Fibroblast of lung (primary cell): ENCODE measurements around the gene TPPP. TPM values are rescaled to one million over a fixed set of nuclear protein-coding genes. Genes with fewer than 3 reads are reported as not detected.

Experiments
- DNase-seq, 2 donors: peaks; one replicate each; pipeline versions ENCODE4 v3.0.0 to v3.0.0-alpha.2; 2010; ENCODE audit warnings: low read depth in 2 of 2
- H2AFZ ChIP-seq: 2 replicates; pipeline ENCODE4 v1.5.1; 2012; ENCODE audit warnings: low read length, control low read depth, inconsistent platforms
- H3K27ac ChIP-seq: 2 replicates; pipeline ENCODE4 v1.5.1; 2011; ENCODE audit warnings: low read length, control low read depth; ENCODE audit not compliant: insufficient read depth
- H3K27me3 ChIP-seq: 2 replicates; pipeline ENCODE4 v1.5.1; 2011; ENCODE audit warnings: mild to moderate bottlenecking, low read length; ENCODE audit not compliant: control insufficient read depth, insufficient read depth
- H3K36me3 ChIP-seq: 2 replicates; pipeline ENCODE4 v1.5.1; 2011; ENCODE audit warnings: low read length; ENCODE audit not compliant: control insufficient read depth, insufficient read depth
- H3K4me1 ChIP-seq: 2 replicates; pipeline ENCODE4 v1.5.1; 2011; ENCODE audit warnings: low read length; ENCODE audit not compliant: control insufficient read depth, insufficient read depth; ENCODE audit errors: extremely low read depth
- H3K4me2 ChIP-seq: 2 replicates; pipeline ENCODE4 v1.5.1; 2011; ENCODE audit warnings: low read length, control low read depth; ENCODE audit not compliant: insufficient read depth; ENCODE audit errors: extremely low read depth
- H3K4me3 ChIP-seq, 4 experiments: fragments of 200-600 bp in 1 of 4; sonication (generic) in 1 of 4; replicated peaks in 1 of 4; 2 replicates each; pipeline ENCODE4 v1.5.1; 2011 to 2016; ENCODE audit warnings: low read length in 4 of 4, low read depth in 3 of 4, mild to moderate bottlenecking in 3 of 4, control low read depth in 2 of 4, inconsistent platforms in 1 of 4, mixed read lengths in 1 of 4; ENCODE audit not compliant: insufficient read depth in 1 of 4; ENCODE audit errors: control extremely low read depth in 1 of 4
- H3K79me2 ChIP-seq: 2 replicates; pipeline ENCODE4 v1.5.1; 2012; ENCODE audit warnings: mild to moderate bottlenecking, low read length, inconsistent platforms; ENCODE audit not compliant: control insufficient read depth, insufficient read depth
- H3K9ac ChIP-seq: 2 replicates; pipeline ENCODE4 v1.5.1; 2011; ENCODE audit warnings: mild to moderate bottlenecking, low read length, control low read depth; ENCODE audit not compliant: insufficient read depth
- H3K9me3 ChIP-seq: 2 replicates; pipeline ENCODE4 v1.5.1; 2012; ENCODE audit warnings: low read depth, low read length; ENCODE audit not compliant: control insufficient read depth, insufficient read depth
- H4K20me1 ChIP-seq: 2 replicates; pipeline ENCODE4 v1.5.1; 2011; ENCODE audit warnings: low read length; ENCODE audit not compliant: control insufficient read depth, insufficient read depth; ENCODE audit errors: extremely low read depth
- EZH2 ChIP-seq: IDR thresholded peaks from 2 replicates; pipeline ENCODE4 v1.5.1; 2012; ENCODE audit warnings: low read length, control low read depth, mild to moderate bottlenecking; ENCODE audit errors: missing control alignments
- polyA plus RNA-seq, 2 donors: library from polyadenylated mRNA; depleted of rRNA in 1 of 2; stranded (reverse) in 1 of 2; unstranded in 1 of 2; fragments of >200 nt; gene quantifications; 2 replicates each; pipeline ENCODE4 v1.2.1, GENCODE V29; 2011 to 2012; ENCODE audit warnings: missing spikeins in 1 of 2
- total RNA-seq: library from RNA; depleted of rRNA; stranded (reverse); fragments of >200 nt; gene quantifications from 2 replicates; pipeline ENCODE4 v1.2.1, GENCODE V29; 2014
- TF ChIP-seq, protein P1 (sequence below), 2 donors: IDR thresholded peaks in 1 of 2; conservative IDR thresholded peaks in 1 of 2; 1 replicate in 1 of 2; 2 replicates in 1 of 2; pipeline ENCODE4 v1.5.1; 2011 to 2012; ENCODE audit warnings: low read length in 2 of 2, control low read depth in 1 of 2, inconsistent platforms in 1 of 2, low read depth in 1 of 2, mild to moderate bottlenecking in 1 of 2

TPPP gene
- total and polyA plus RNA-seq, 2 donors (not counting 1 experiment from before 2014, with no cell fraction given): 0.06 to 0.17 TPM

- Histone ChIP-seq H3K27me3 (peaks cover 5% of the 10 kb centered on the region), H4K20me1 (no peaks in the 10 kb centered on the region), H2AFZ (no peak overlapping the region), H3K9ac (no peak overlapping the region), H3K27ac (no peak overlapping the region), H3K4me2 (no peak overlapping the region), H3K4me3 (no peak overlapping the region), H3K79me2 (no peaks in the 10 kb centered on the region), H3K4me1 (peaks cover 4% of the 10 kb centered on the region), H3K36me3 (peaks cover 2% of the 10 kb centered on the region), H3K9me3 (no peaks in the 10 kb centered on the region)
- TF ChIP-seq, protein P1, sequence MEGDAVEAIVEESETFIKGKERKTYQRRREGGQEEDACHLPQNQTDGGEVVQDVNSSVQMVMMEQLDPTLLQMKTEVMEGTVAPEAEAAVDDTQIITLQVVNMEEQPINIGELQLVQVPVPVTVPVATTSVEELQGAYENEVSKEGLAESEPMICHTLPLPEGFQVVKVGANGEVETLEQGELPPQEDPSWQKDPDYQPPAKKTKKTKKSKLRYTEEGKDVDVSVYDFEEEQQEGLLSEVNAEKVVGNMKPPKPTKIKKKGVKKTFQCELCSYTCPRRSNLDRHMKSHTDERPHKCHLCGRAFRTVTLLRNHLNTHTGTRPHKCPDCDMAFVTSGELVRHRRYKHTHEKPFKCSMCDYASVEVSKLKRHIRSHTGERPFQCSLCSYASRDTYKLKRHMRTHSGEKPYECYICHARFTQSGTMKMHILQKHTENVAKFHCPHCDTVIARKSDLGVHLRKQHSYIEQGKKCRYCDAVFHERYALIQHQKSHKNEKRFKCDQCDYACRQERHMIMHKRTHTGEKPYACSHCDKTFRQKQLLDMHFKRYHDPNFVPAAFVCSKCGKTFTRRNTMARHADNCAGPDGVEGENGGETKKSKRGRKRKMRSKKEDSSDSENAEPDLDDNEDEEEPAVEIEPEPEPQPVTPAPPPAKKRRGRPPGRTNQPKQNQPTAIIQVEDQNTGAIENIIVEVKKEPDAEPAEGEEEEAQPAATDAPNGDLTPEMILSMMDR (conservative IDR thresholded peaks at IDR 0.05 in 1 of 2, IDR thresholded peaks at IDR 0.05 in 1 of 2; ENCODE audit: low read depth in 1 of 2, low read length in 2 of 2): no peak
- DNase-seq: no peak
Observed at GRCh38 chr5:668283-668995, 24.7 kb downstream of the TPPP start.

GRCh38 chr5:666816-667498 is 26.2 kb downstream of the TPPP start:
- H3K36me3 ChIP-seq: peaks cover 2% of the 10 kb centered on the region
- peaks cover 2% of the 10 kb centered on the region for H3K27me3 ChIP-seq
- no peaks in the 10 kb centered on the region for H3K79me2 ChIP-seq
- H3K9ac ChIP-seq: no peak overlapping the region
- no peak for DNase-seq
- H3K4me1 ChIP-seq: no peaks in the 10 kb centered on the region
- H3K9me3 ChIP-seq: no peaks in the 10 kb centered on the region
- no peak overlapping the region for H2AFZ ChIP-seq
- TF ChIP-seq, protein P1 (conservative IDR thresholded peaks at IDR 0.05 in 1 of 2, IDR thresholded peaks at IDR 0.05 in 1 of 2; ENCODE audit: low read depth in 1 of 2, low read length in 2 of 2): no peak
- TF ChIP-seq EZH2: no peak
- H3K4me2 ChIP-seq: no peak overlapping the region
- no peaks in the 10 kb centered on the region for H4K20me1 ChIP-seq
- no peak overlapping the region for H3K4me3 ChIP-seq
- no peak overlapping the region for H3K27ac ChIP-seq

DNA sequence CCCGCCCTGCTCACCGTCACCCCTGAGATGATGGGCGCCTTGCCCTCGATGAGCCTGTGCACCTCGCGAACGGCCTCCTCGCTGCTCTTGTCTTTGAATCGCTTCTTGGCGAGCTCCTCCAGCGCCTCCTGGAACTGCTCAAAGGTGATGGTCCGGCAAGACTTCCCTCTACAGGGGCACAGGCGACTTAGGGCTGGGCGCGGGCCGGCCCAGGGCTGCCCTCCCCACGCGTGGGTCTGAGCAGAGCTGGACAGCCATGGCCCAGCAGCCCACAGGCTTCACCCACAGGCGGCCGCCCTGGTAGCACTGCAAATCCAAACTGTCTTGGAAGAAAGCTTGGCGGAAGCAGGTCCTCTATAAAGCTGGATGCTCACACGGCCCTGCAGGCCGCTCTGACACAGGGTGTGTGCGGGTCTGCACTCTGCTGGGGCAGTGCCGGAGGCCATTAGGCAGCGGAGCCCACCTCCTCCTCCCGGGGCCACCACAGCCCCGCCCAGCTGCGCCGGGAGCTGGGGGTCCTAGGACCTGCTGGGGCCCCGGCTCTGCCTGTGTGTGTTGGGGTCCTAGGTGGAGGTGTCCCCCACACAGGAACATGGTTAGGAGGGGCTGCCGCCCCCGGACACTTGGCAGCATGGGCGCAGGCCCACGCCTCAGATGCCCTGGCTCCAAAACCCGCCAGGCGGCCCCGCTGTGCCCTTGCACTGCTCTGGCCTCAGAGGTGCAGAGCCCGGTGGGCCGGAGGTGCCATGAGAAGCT is 27.0 kb downstream of the TPPP start:
- TF ChIP-seq, protein P1 (conservative IDR thresholded peaks at IDR 0.05 in 1 of 2, IDR thresholded peaks at IDR 0.05 in 1 of 2; ENCODE audit: low read depth in 1 of 2, low read length in 2 of 2): no peak
- TF ChIP-seq EZH2: no peak
- Histone ChIP-seq H3K36me3 (peaks cover 2% of the 10 kb centered on the region), H3K79me2 (no peaks in the 10 kb centered on the region), H3K27me3 (no peaks in the 10 kb centered on the region), H4K20me1 (no peaks in the 10 kb centered on the region), H3K4me1 (no peaks in the 10 kb centered on the region), H3K4me3 (no peak overlapping the region), H3K9ac (no peak overlapping the region), H3K4me2 (no peak overlapping the region), H2AFZ (no peak overlapping the region), H3K27ac (no peak overlapping the region), H3K9me3 (no peaks in the 10 kb centered on the region)
- no peak for DNase-seq
